Measurements from ENCODE around the gene SLC6A5. TPM values are rescaled to one million over a fixed set of nuclear protein-coding genes. Genes with fewer than 3 reads are reported as not detected.

SLC6A5 gene
- total RNA-seq, 1 experiment from 2014 or later: not detected

DNA sequence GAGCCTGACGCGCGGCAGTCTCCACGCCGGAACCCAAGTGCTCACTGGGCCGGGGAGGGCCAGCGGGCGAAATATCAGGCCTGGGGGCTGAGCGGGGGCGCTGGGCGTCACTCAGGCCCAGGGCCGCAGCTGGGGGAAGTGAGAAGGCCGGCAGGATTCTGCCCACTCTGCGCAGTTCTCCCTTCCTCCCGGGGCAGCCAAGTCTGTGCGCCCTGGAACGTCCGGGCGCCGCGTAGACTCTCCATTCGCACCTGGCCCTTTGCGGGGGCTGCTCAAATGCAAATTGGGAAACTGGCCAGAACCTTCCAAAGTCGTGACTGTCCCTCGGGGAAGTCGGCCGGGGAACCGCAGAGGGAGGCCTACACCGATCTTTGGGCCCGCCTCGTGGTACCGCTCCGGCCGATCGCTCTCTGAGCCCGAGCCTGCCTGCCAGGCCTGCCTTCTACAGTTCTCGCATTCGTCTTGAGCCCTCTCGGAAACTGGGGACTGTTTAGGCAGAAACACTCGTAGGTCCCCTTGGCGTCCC lies 2.2 kb upstream of the SLC6A5 start (continued):
- no peak for TF ChIP-seq SP1 (IDR thresholded peaks at IDR 0.05; ENCODE audit: low read depth)
- TF ChIP-seq FOSL1 (IDR thresholded peaks at IDR 0.05; ENCODE audit: low read depth): no peak
- no peak for TF ChIP-seq CBX3 (IDR thresholded peaks at IDR 0.05; ENCODE audit: low read depth)
- no peak for TF ChIP-seq ZFX (IDR thresholded peaks at IDR 0.05)
- TF ChIP-seq RAD21 (IDR thresholded peaks at IDR 0.05; ENCODE audit: low read depth): no peak
- TF ChIP-seq ZNF274 (IDR thresholded peaks at IDR 0.05; ENCODE audit: low read depth, low read length): no peak
- TF ChIP-seq EZH2phosphoT487 (IDR thresholded peaks at IDR 0.05; ENCODE audit: borderline replicate concordance): no peak
- TF ChIP-seq POLR2AphosphoS5 (IDR thresholded peaks at IDR 0.05; ENCODE audit: low read depth, low read length): no peak
- TF ChIP-seq, protein P1, sequence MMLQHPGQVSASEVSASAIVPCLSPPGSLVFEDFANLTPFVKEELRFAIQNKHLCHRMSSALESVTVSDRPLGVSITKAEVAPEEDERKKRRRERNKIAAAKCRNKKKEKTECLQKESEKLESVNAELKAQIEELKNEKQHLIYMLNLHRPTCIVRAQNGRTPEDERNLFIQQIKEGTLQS (IDR thresholded peaks at IDR 0.05): no peak
- no peak for TF ChIP-seq EGR1 (IDR thresholded peaks at IDR 0.05; ENCODE audit: low read depth)
- no peak for TF ChIP-seq JUND (IDR thresholded peaks at IDR 0.05)
- no peak for TF ChIP-seq SRF (IDR thresholded peaks at IDR 0.05; ENCODE audit: low read depth)
- TF ChIP-seq, protein P2, sequence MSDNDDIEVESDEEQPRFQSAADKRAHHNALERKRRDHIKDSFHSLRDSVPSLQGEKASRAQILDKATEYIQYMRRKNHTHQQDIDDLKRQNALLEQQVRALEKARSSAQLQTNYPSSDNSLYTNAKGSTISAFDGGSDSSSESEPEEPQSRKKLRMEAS (IDR thresholded peaks at IDR 0.05): no peak
- TF ChIP-seq ELF1 (IDR thresholded peaks at IDR 0.05; ENCODE audit: borderline replicate concordance, low read depth): no peak

- no peak for DNase-seq (ENCODE audit: low read depth, low spot score)
- BruUV-seq (replicated peaks): no TSS peak
- no peak overlapping the region for H3K27ac ChIP-seq (ENCODE audit: low read depth, low read length)
- intact Hi-C loops (cut with micrococcal nuclease): no loop called here
- H2AFZ ChIP-seq (ENCODE audit: low read depth, low read length, poor library complexity, severe bottlenecking): no peak overlapping the region
- H3K79me2 ChIP-seq (ENCODE audit: insufficient read depth, low read length): no peaks in the 10 kb centered on the region
- H4K20me1 ChIP-seq (ENCODE audit: insufficient read depth): no peaks in the 10 kb centered on the region
- POLR2A ChIA-PET: no interaction called here
- H3K36me3 ChIP-seq (ENCODE audit: control insufficient read depth in 1 of 2, insufficient read depth in 2 of 2, low read length in 2 of 2): no peaks in the 10 kb centered on the region
- no peak overlapping the region for H3K4me2 ChIP-seq (ENCODE audit: low read length)
- no peaks in the 10 kb centered on the region for H3K4me1 ChIP-seq (ENCODE audit: control insufficient read depth in 1 of 2, insufficient read depth in 2 of 2, low read length in 2 of 2)
- H3K9ac ChIP-seq (ENCODE audit: low read length): no peak overlapping the region
- ATAC-seq: no peak
- RAD21 ChIA-PET (ENCODE audit: low non-redundant PET in 1 of 2, low total read pairs in 2 of 2, uncharacterized antibody in 2 of 2, unreplicated experiment in 2 of 2): interaction anchor here in 1 of 2 experiments (0.6 kb wide), 1 partner anchor 12 kb away, joined by 5 read pairs; no protein-coding TSS in a partner anchor
- no peaks in the 10 kb centered on the region for H3K9me3 ChIP-seq (ENCODE audit: control insufficient read depth in 1 of 2, insufficient read depth in 1 of 2, low read depth in 1 of 2, low read length in 2 of 2)
- H3K4me3 ChIP-seq (replicated peaks in 1 of 2; ENCODE audit: low read depth in 1 of 2, low read length in 2 of 2): no peak overlapping the region
- peaks cover 20% of the 10 kb centered on the region; the same call in 1 of the 2 replicates for H3K27me3 ChIP-seq (ENCODE audit: insufficient read depth, low read length)
- no peaks in the 10 kb centered on the region for H3K9me2 ChIP-seq (ENCODE audit: insufficient read depth)
- CTCF ChIA-PET: no interaction called here
- TF ChIP-seq EZH2phosphoT487 (IDR thresholded peaks at IDR 0.05; ENCODE audit: borderline replicate concordance) (no peak), POLR2AphosphoS5 (IDR thresholded peaks at IDR 0.05; ENCODE audit: low read depth, low read length) (no peak), EGR1 (IDR thresholded peaks at IDR 0.05; ENCODE audit: low read depth) (no peak), JUND (IDR thresholded peaks at IDR 0.05) (no peak), ZBTB33 (IDR thresholded peaks at IDR 0.05; ENCODE audit: extremely low read depth, insufficient replicate concordance, low read length) (no peak), REST (IDR thresholded peaks at IDR 0.05; ENCODE audit: low read depth) (no peak), YY1 (IDR thresholded peaks at IDR 0.05; ENCODE audit: extremely low read depth, insufficient replicate concordance, low read depth, low read length) (no peak), ELF1 (IDR thresholded peaks at IDR 0.05; ENCODE audit: borderline replicate concordance, low read depth) (no peak), ZNF274 (IDR thresholded peaks at IDR 0.05; ENCODE audit: low read depth, low read length) (no peak)
- TF ChIP-seq, protein P1 (IDR thresholded peaks at IDR 0.05): no peak
- TF ChIP-seq, protein P2 (IDR thresholded peaks at IDR 0.05): no peak
Measured at GRCh38 chr11:20597680-20598484, 1.5 kb upstream of the SLC6A5 start.

Data from HCT116 (cell line).